Activated CD4-positive, alpha-beta T cell treated with anti-CD3 and anti-CD28 coated beads for 48 hours (primary cell): ENCODE data around the gene NR1H4.
"Not testable (repeated sequence)": the region's sequence is repeated elsewhere in the genome, so short reads cannot be mapped to it uniquely, and the experiment has no call there.

Source experiments
- DNase-seq: peaks from one replicate; pipeline ENCODE4 v3.0.0-alpha.2; 2020

Gene NR1H4

GRCh38 chr12:100520048-100520769 is 46.5 kb downstream of the NR1H4 start:
- no peak for DNase-seq

GRCh38 chr12:100521958-100522357 is 48.3 kb downstream of the NR1H4 start:
- DNase-seq, result no peak

- DNase-seq, result no peak
Observed at GRCh38 chr12:100528034-100528433, 54.4 kb downstream of the NR1H4 start.

- no peak for DNase-seq
Observed at GRCh38 chr12:100528471-100529127, 54.9 kb downstream of the NR1H4 start.

GRCh38 chr12:100529756-100530350 is 56.2 kb downstream of the NR1H4 start:
- no peak for DNase-seq

GRCh38 chr12:100533376-100533775 is 59.7 kb downstream of the NR1H4 start:
- no peak for DNase-seq

GRCh38 chr12:100534625-100535227 is 61.1 kb downstream of the NR1H4 start:
- no peak for DNase-seq

GRCh38 chr12:100539202-100539601 is 65.5 kb downstream of the NR1H4 start:
- DNase-seq, result peak; percentile 22

GRCh38 chr12:100544165-100544564 is 70.5 kb downstream of the NR1H4 start:
- DNase-seq, result no peak

GRCh38 chr12:100545092-100545491 is 71.4 kb downstream of the NR1H4 start:
- DNase-seq, result no peak

GRCh38 chr12:100553936-100554335 is 80.3 kb downstream of the NR1H4 start:
- DNase-seq, result no peak

- DNase-seq, result no peak
Observed at GRCh38 chr12:100554608-100555077, 81.0 kb downstream of the NR1H4 start.

- no peak for DNase-seq
Observed at GRCh38 chr12:100555722-100556121, 82.1 kb downstream of the NR1H4 start.

- DNase-seq, result no peak
Observed at GRCh38 chr12:100557357-100557756, 83.7 kb downstream of the NR1H4 start.

GRCh38 chr12:100559261-100559660 is 85.6 kb downstream of the NR1H4 start:
- not testable (repeated sequence) for DNase-seq

GRCh38 chr12:100564090-100564489 is 90.4 kb downstream of the NR1H4 start:
- no peak for DNase-seq

GRCh38 chr12:100564905-100565467 is 91.3 kb downstream of the NR1H4 start:
- DNase-seq, result no peak

GRCh38 chr12:100565987-100566545 is 92.4 kb downstream of the NR1H4 start:
- no peak for DNase-seq

GRCh38 chr12:100566887-100567637 is 93.4 kb downstream of the NR1H4 start:
- DNase-seq, result peak; percentile 4

GRCh38 chr12:100567945-100568344 is 94.3 kb downstream of the NR1H4 start:
- DNase-seq, result no peak

- DNase-seq, result no peak
Observed at GRCh38 chr12:100572184-100572583, 98.5 kb downstream of the NR1H4 start.
